Measurements from ENCODE around the gene CYP46A1.

The CYP46A1 gene

GRCh38 chr14:99730876-99731546 lies 46.9 kb downstream of the CYP46A1 start:
- H3K4me3 ChIP-seq (ENCODE audit: low read length): peak overlapping the region; percentile 61
- H2AFZ ChIP-seq (ENCODE audit: low read depth, low read length): no peak overlapping the region
- H3K36me3 ChIP-seq (ENCODE audit: insufficient read depth, low read length): no peaks in the 10 kb centered on the region
- peaks cover 8% of the 10 kb centered on the region for H3K4me1 ChIP-seq (ENCODE audit: insufficient read depth, low read length)
- no peaks in the 10 kb centered on the region for H3K9me3 ChIP-seq (ENCODE audit: low read length)
- no peaks in the 10 kb centered on the region for H3K27me3 ChIP-seq (ENCODE audit: insufficient read depth, low read length)

- H3K4me1 ChIP-seq (ENCODE audit: insufficient read depth, low read length): peaks cover 8% of the 10 kb centered on the region
Measured at GRCh38 chr14:99731547-99732435, 47.7 kb downstream of the CYP46A1 start.

GRCh38 chr14:99732436-99733210 lies 48.5 kb downstream of the CYP46A1 start:
- no peaks in the 10 kb centered on the region for H3K36me3 ChIP-seq (ENCODE audit: insufficient read depth, low read length)

More at GRCh38 chr14:99731547-99732435, 47.7 kb downstream of the CYP46A1 start:
- no peak overlapping the region for H2AFZ ChIP-seq (ENCODE audit: low read depth, low read length)
- H3K4me3 ChIP-seq (ENCODE audit: low read length): no peak overlapping the region
- H3K27me3 ChIP-seq (ENCODE audit: insufficient read depth, low read length): no peaks in the 10 kb centered on the region
- no peaks in the 10 kb centered on the region for H3K9me3 ChIP-seq (ENCODE audit: low read length)
- no peaks in the 10 kb centered on the region for H3K36me3 ChIP-seq (ENCODE audit: insufficient read depth, low read length)

GRCh38 chr14:99733211-99733539 lies 49.1 kb downstream of the CYP46A1 start:
- Histone ChIP-seq H3K27me3 (ENCODE audit: insufficient read depth, low read length) (no peaks in the 10 kb centered on the region), H3K36me3 (ENCODE audit: insufficient read depth, low read length) (no peaks in the 10 kb centered on the region), H2AFZ (ENCODE audit: low read depth, low read length) (no peak overlapping the region), H3K4me1 (ENCODE audit: insufficient read depth, low read length) (peaks cover 20% of the 10 kb centered on the region), H3K4me3 (ENCODE audit: low read length) (no peak overlapping the region), H3K9me3 (ENCODE audit: low read length) (no peaks in the 10 kb centered on the region)

More at GRCh38 chr14:99732436-99733210, 48.5 kb downstream of the CYP46A1 start:
- Histone ChIP-seq H3K9me3 (ENCODE audit: low read length) (no peaks in the 10 kb centered on the region), H2AFZ (ENCODE audit: low read depth, low read length) (no peak overlapping the region), H3K4me3 (ENCODE audit: low read length) (no peak overlapping the region), H3K4me1 (ENCODE audit: insufficient read depth, low read length) (peaks cover 15% of the 10 kb centered on the region), H3K27me3 (ENCODE audit: insufficient read depth, low read length) (no peaks in the 10 kb centered on the region)

- H3K9me3 ChIP-seq (ENCODE audit: low read length): no peaks in the 10 kb centered on the region
- no peaks in the 10 kb centered on the region for H3K36me3 ChIP-seq (ENCODE audit: insufficient read depth, low read length)
- H3K4me3 ChIP-seq (ENCODE audit: low read length): no peak overlapping the region
- H2AFZ ChIP-seq (ENCODE audit: low read depth, low read length): no peak overlapping the region
- H3K4me1 ChIP-seq (ENCODE audit: insufficient read depth, low read length): peaks cover 20% of the 10 kb centered on the region
- H3K27me3 ChIP-seq (ENCODE audit: insufficient read depth, low read length): no peaks in the 10 kb centered on the region
Measured at GRCh38 chr14:99733540-99734405, 49.7 kb downstream of the CYP46A1 start.

GRCh38 chr14:99734406-99735051 lies 50.4 kb downstream of the CYP46A1 start:
- Histone ChIP-seq H3K36me3 (ENCODE audit: insufficient read depth, low read length) (no peaks in the 10 kb centered on the region), H2AFZ (ENCODE audit: low read depth, low read length) (no peak overlapping the region), H3K9me3 (ENCODE audit: low read length) (no peaks in the 10 kb centered on the region), H3K27me3 (ENCODE audit: insufficient read depth, low read length) (no peaks in the 10 kb centered on the region), H3K4me1 (ENCODE audit: insufficient read depth, low read length) (peaks cover 20% of the 10 kb centered on the region), H3K4me3 (ENCODE audit: low read length) (no peak overlapping the region)

GRCh38 chr14:99735189-99736135 lies 51.4 kb downstream of the CYP46A1 start:
- Histone ChIP-seq H3K4me3 (ENCODE audit: low read length) (no peak overlapping the region), H3K27me3 (ENCODE audit: insufficient read depth, low read length) (no peaks in the 10 kb centered on the region), H3K36me3 (ENCODE audit: insufficient read depth, low read length) (no peaks in the 10 kb centered on the region), H2AFZ (ENCODE audit: low read depth, low read length) (no peak overlapping the region), H3K9me3 (ENCODE audit: low read length) (no peaks in the 10 kb centered on the region), H3K4me1 (ENCODE audit: insufficient read depth, low read length) (peaks cover 18% of the 10 kb centered on the region)

GRCh38 chr14:99736603-99737371 lies 52.7 kb downstream of the CYP46A1 start:
- H3K4me3 ChIP-seq (ENCODE audit: low read length): no peak overlapping the region

GRCh38 chr14:99737451-99737951 lies 53.4 kb downstream of the CYP46A1 start:
- Histone ChIP-seq H3K4me1 (ENCODE audit: insufficient read depth, low read length) (peaks cover 12% of the 10 kb centered on the region), H2AFZ (ENCODE audit: low read depth, low read length) (no peak overlapping the region), H3K4me3 (ENCODE audit: low read length) (no peak overlapping the region), H3K36me3 (ENCODE audit: insufficient read depth, low read length) (no peaks in the 10 kb centered on the region), H3K9me3 (ENCODE audit: low read length) (no peaks in the 10 kb centered on the region), H3K27me3 (ENCODE audit: insufficient read depth, low read length) (peaks cover 6% of the 10 kb centered on the region)

More at GRCh38 chr14:99736603-99737371, 52.7 kb downstream of the CYP46A1 start:
- Histone ChIP-seq H3K9me3 (ENCODE audit: low read length) (no peaks in the 10 kb centered on the region), H3K36me3 (ENCODE audit: insufficient read depth, low read length) (no peaks in the 10 kb centered on the region), H3K27me3 (ENCODE audit: insufficient read depth, low read length) (peaks cover 6% of the 10 kb centered on the region), H3K4me1 (ENCODE audit: insufficient read depth, low read length) (peaks cover 12% of the 10 kb centered on the region), H2AFZ (ENCODE audit: low read depth, low read length) (no peak overlapping the region)

- Histone ChIP-seq H3K4me1 (ENCODE audit: insufficient read depth, low read length) (peaks cover 12% of the 10 kb centered on the region), H2AFZ (ENCODE audit: low read depth, low read length) (no peak overlapping the region), H3K36me3 (ENCODE audit: insufficient read depth, low read length) (no peaks in the 10 kb centered on the region), H3K9me3 (ENCODE audit: low read length) (no peaks in the 10 kb centered on the region), H3K4me3 (ENCODE audit: low read length) (no peak overlapping the region), H3K27me3 (ENCODE audit: insufficient read depth, low read length) (peaks cover 11% of the 10 kb centered on the region)
Measured at GRCh38 chr14:99737956-99738667, 54.0 kb downstream of the CYP46A1 start.
